SH-SY5Y (cell line): ENCODE measurements around the gene VTI1A.

Experiments
- GATA2 ChIP-seq: IDR thresholded peaks from 2 replicates; pipeline ENCODE4 v1.6.1; 2011; ENCODE audit warnings: mild to moderate bottlenecking, low read depth, low read length
- GATA3 ChIP-seq: IDR thresholded peaks from 2 replicates; pipeline ENCODE4 v1.6.1; 2011; ENCODE audit warnings: low read depth, mild to moderate bottlenecking, low read length, moderate library complexity

GRCh38 chr10:112666094-112666493 lies 219.1 kb downstream of the VTI1A start:
- TF ChIP-seq GATA3 = no peak
- no peak for TF ChIP-seq GATA2
